Keratinocyte (primary cell): ENCODE measurements around the gene BCAS3. TPM values are rescaled to one million over a fixed set of nuclear protein-coding genes. Genes with fewer than 3 reads are reported as not detected.

Experiments
- DNase-seq: peaks from one replicate; pipeline ENCODE4 v3.0.0-alpha.2; 2011; ENCODE audit warnings: low read depth, missing footprints, low spot score
- FAIRE-seq: peaks from 2 replicates; lab custom pipeline; 2011; peaks lifted over from hg19 to GRCh38; lab: Jason Lieb, UNC
- H2AFZ ChIP-seq: 2 replicates; pipeline ENCODE4 v1.6.0; 2012; ENCODE audit warnings: low read length, control low read depth, inconsistent platforms; ENCODE audit not compliant: control insufficient read depth
- H3K27ac ChIP-seq: 2 replicates; pipeline ENCODE4 v1.5.1; 2011; ENCODE audit warnings: low read length; ENCODE audit not compliant: control insufficient read depth, insufficient read depth
- H3K27me3 ChIP-seq: 3 replicates; pipeline ENCODE4 v1.6.0; 2011; ENCODE audit warnings: low read length; ENCODE audit not compliant: control insufficient read depth, insufficient read depth; ENCODE audit errors: extremely low read depth
- H3K36me3 ChIP-seq, 2 experiments: 2 replicates in 1 of 2; 3 replicates in 1 of 2; pipeline ENCODE4 v1.5.1; 2011; ENCODE audit warnings: low read length in 2 of 2, mild to moderate bottlenecking in 1 of 2; ENCODE audit not compliant: control insufficient read depth in 2 of 2, insufficient read depth in 2 of 2; ENCODE audit errors: extremely low read depth in 1 of 2
- H3K4me1 ChIP-seq: 3 replicates; pipeline ENCODE4 v1.5.1; 2011; ENCODE audit warnings: low read length; ENCODE audit not compliant: control insufficient read depth, insufficient read depth; ENCODE audit errors: extremely low read depth
- H3K4me2 ChIP-seq: 3 replicates; pipeline ENCODE4 v1.6.0; 2011; ENCODE audit warnings: low read depth, low read length; ENCODE audit not compliant: control insufficient read depth, insufficient read depth; ENCODE audit errors: extremely low read depth
- H3K4me3 ChIP-seq, 3 experiments: fragments of 200-600 bp in 1 of 3; sonication (generic) in 1 of 3; 2 replicates in 2 of 3; 3 replicates in 1 of 3; pipeline ENCODE4 v1.5.1; 2011 to 2016; ENCODE audit warnings: low read length in 3 of 3, mild to moderate bottlenecking in 3 of 3, control low read depth in 2 of 3, inconsistent platforms in 1 of 3, low read depth in 1 of 3, mixed read lengths in 1 of 3, mixed run types in 1 of 3, moderate library complexity in 1 of 3; ENCODE audit not compliant: control insufficient read depth in 2 of 3, insufficient read depth in 2 of 3; ENCODE audit errors: extremely low read depth in 1 of 3
- H3K79me2 ChIP-seq: 2 replicates; pipeline ENCODE4 v1.6.0; 2012; ENCODE audit warnings: low read length; ENCODE audit not compliant: control insufficient read depth, insufficient read depth
- H3K9ac ChIP-seq: 3 replicates; pipeline ENCODE4 v1.6.0; 2011; ENCODE audit warnings: low read length; ENCODE audit not compliant: control insufficient read depth, insufficient read depth; ENCODE audit errors: extremely low read depth
- H3K9me1 ChIP-seq: 3 replicates; pipeline ENCODE4 v1.6.0; 2011; ENCODE audit warnings: low read length; ENCODE audit not compliant: control insufficient read depth, insufficient read depth; ENCODE audit errors: extremely low read depth
- H3K9me3 ChIP-seq: 2 replicates; pipeline ENCODE4 v1.5.1; 2012; ENCODE audit warnings: low read depth, low read length; ENCODE audit not compliant: control insufficient read depth
- H4K20me1 ChIP-seq: 3 replicates; pipeline ENCODE4 v1.6.0; 2011; ENCODE audit warnings: low read length; ENCODE audit not compliant: control insufficient read depth, insufficient read depth; ENCODE audit errors: extremely low read depth
- CTCF ChIP-seq, 3 experiments: IDR thresholded peaks in 1 of 3; conservative IDR thresholded peaks in 1 of 3; optimal IDR thresholded peaks in 1 of 3; 2 replicates in 2 of 3; 3 replicates in 1 of 3; pipeline versions ENCODE3 to v1.5.1; 2011; ENCODE audit warnings: low read length in 3 of 3, mild to moderate bottlenecking in 3 of 3, moderate library complexity in 2 of 3, control low read depth in 1 of 3, inconsistent platforms in 1 of 3; ENCODE audit not compliant: insufficient read depth in 2 of 3; ENCODE audit errors: extremely low read depth in 1 of 3
- EZH2 ChIP-seq: IDR thresholded peaks from one replicate; pipeline ENCODE4 v1.6.1; 2012; ENCODE audit warnings: inconsistent platforms, mild to moderate bottlenecking, low read length, moderate library complexity
- dilution Hi-C: fragments of 300-500 bp; cut with MboI; formaldehyde crosslinking; loops from one replicate; pipeline ENCODE4 v1.7.0; 2020; ENCODE audit warnings: low sequenced_read_pairs; ENCODE audit not compliant: extremely low pct_ligation_motif_present
- polyA plus RNA-seq, 5 experiments: library from polyadenylated mRNA; depleted of rRNA in 3 of 5; stranded (reverse) in 3 of 5; stranded (forward) in 1 of 5; unstranded in 1 of 5; fragments of >200 nt; gene quantifications; 1 replicate in 1 of 5; 2 replicates in 3 of 5; 3 replicates in 1 of 5; pipeline versions ENCODE4 v1.2.1 to v1.2.3, GENCODE V29; 2011 to 2012; ENCODE audit warnings: missing spikeins in 2 of 5, low read depth in 1 of 5, low replicate concordance in 1 of 5

The BCAS3 gene
- polyA plus RNA-seq, 1 donor (not counting 4 experiments of a cell fraction or from before 2014, with no cell fraction given), result 11.8 TPM

DNA sequence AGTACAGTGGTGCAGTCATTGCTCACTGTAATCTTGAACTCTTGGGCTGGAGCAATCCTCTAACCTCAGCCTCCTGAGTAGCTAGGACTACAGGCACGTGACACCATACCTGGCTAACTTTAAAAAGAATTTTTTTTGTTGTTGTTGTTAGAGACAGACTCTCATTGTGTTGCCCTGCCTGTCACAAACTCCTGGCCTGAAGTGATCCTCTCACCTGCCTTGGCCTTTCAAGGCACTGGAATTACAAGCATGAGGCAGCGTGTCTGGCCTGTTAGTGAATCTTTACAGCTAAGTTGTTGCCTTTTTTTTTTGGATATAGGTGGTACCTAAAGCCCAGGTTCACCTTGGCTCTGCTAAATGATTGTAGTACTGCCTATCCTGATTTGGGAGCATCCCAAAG lies 290.6 kb downstream of the BCAS3 start:
- dilution Hi-C loops, result no loop called here
- H3K27ac ChIP-seq, result no peak overlapping the region
- TF ChIP-seq CTCF (optimal IDR thresholded peaks at IDR 0.05 in 1 of 3, IDR thresholded peaks at IDR 0.05 in 1 of 3, conservative IDR thresholded peaks at IDR 0.05 in 1 of 3; ENCODE audit: extremely low read depth in 1 of 3, insufficient read depth in 2 of 3, low read length in 3 of 3), result no peak

GRCh38 chr17:60969500-60970037 lies 291.9 kb downstream of the BCAS3 start:
- FAIRE-seq (no peak), DNase-seq (no peak)
- Histone ChIP-seq H3K36me3 (no peaks in the 10 kb centered on the region), H3K9me1 (no peaks in the 10 kb centered on the region), H3K4me1 (no peaks in the 10 kb centered on the region), H4K20me1 (no peaks in the 10 kb centered on the region), H3K4me3 (no peak overlapping the region), H3K27me3 (no peaks in the 10 kb centered on the region), H2AFZ (no peak overlapping the region), H3K9me3 (no peaks in the 10 kb centered on the region), H3K27ac (no peak overlapping the region), H3K4me2 (no peak overlapping the region), H3K9ac (no peak overlapping the region), H3K79me2 (no peaks in the 10 kb centered on the region)
- TF ChIP-seq CTCF (optimal IDR thresholded peaks at IDR 0.05 in 1 of 3, IDR thresholded peaks at IDR 0.05 in 1 of 3, conservative IDR thresholded peaks at IDR 0.05 in 1 of 3; ENCODE audit: extremely low read depth in 1 of 3, insufficient read depth in 2 of 3, low read length in 3 of 3), result no peak
- TF ChIP-seq EZH2, result no peak
- dilution Hi-C loops, result no loop called here

More for the DNA sequence above, 290.6 kb downstream of the BCAS3 start:
- H3K9me3 ChIP-seq, result no peaks in the 10 kb centered on the region
- no peak overlapping the region for H3K4me2 ChIP-seq
- H3K27me3 ChIP-seq, result no peaks in the 10 kb centered on the region
- no peak overlapping the region for H3K9ac ChIP-seq
- no peak overlapping the region for H2AFZ ChIP-seq
- no peak overlapping the region for H3K4me3 ChIP-seq
- no peak for FAIRE-seq
- no peaks in the 10 kb centered on the region for H3K9me1 ChIP-seq
- no peaks in the 10 kb centered on the region for H3K36me3 ChIP-seq
- H3K79me2 ChIP-seq, result no peaks in the 10 kb centered on the region
- no peaks in the 10 kb centered on the region for H3K4me1 ChIP-seq
- no peaks in the 10 kb centered on the region for H4K20me1 ChIP-seq
- no peak for DNase-seq
